Spleen (tissue), 11 donors: ENCODE data around the gene GOLGA3. TPM values are rescaled to one million over a fixed set of nuclear protein-coding genes. Genes with fewer than 3 reads are reported as not detected.
A peak's percentile ranks its signal among the peaks of the same experiment; 100 is the strongest.

ENCODE experiments used
- DNase-seq: peaks from one replicate; pipeline ENCODE4 v3.0.0-alpha.2; 2020
- H3K27ac ChIP-seq, 8 donors: fragments of 200-600 bp; sonication (generic) in 7 of 8; 1 replicate in 4 of 8; 2 replicates in 4 of 8; pipeline versions ENCODE4 v1.5.0 to v1.8.0; 2016 to 2021; ENCODE audit warnings: inconsistent platforms in 4 of 8, mild to moderate bottlenecking in 4 of 8, moderate library complexity in 1 of 8
- H3K27me3 ChIP-seq, 7 donors: fragments of 200-600 bp; sonication (generic) in 6 of 7; replicated peaks in 1 of 7; 1 replicate in 4 of 7; 2 replicates in 3 of 7; pipeline versions ENCODE4 v1.5.0 to v1.8.0; 2016 to 2021; ENCODE audit warnings: inconsistent platforms in 3 of 7, mild to moderate bottlenecking in 1 of 7
- H3K36me3 ChIP-seq, 6 donors: fragments of 200-600 bp; sonication (generic) in 5 of 6; 1 replicate in 4 of 6; 2 replicates in 2 of 6; pipeline versions ENCODE4 v1.5.0 to v1.8.0; 2016 to 2021; ENCODE audit warnings: inconsistent platforms in 2 of 6
- H3K4me1 ChIP-seq, 6 donors: fragments of 200-600 bp; sonication (generic) in 5 of 6; 1 replicate in 3 of 6; 2 replicates in 3 of 6; pipeline versions ENCODE4 v1.5.0 to v1.8.0; 2016 to 2021; ENCODE audit warnings: inconsistent platforms in 3 of 6
- H3K4me3 ChIP-seq, 8 donors: fragments of 200-600 bp; sonication (generic) in 7 of 8; 1 replicate in 4 of 8; 2 replicates in 4 of 8; pipeline versions ENCODE4 v1.5.0 to v1.8.0; 2016 to 2021; ENCODE audit warnings: inconsistent platforms in 4 of 8, mild to moderate bottlenecking in 4 of 8, moderate library complexity in 2 of 8
- H3K9me3 ChIP-seq, 8 donors: fragments of 200-600 bp; sonication (generic) in 7 of 8; 1 replicate in 4 of 8; 2 replicates in 4 of 8; pipeline versions ENCODE4 v1.5.0 to v1.8.0; 2016 to 2021; ENCODE audit warnings: inconsistent platforms in 4 of 8
- CTCF ChIP-seq, 11 experiments: fragments of 200-600 bp in 7 of 11; fragments of 450-650 bp in 4 of 11; sonication (generic) in 4 of 11; IDR thresholded peaks in 8 of 11; conservative IDR thresholded peaks in 3 of 11; 1 replicate in 7 of 11; 2 replicates in 4 of 11; pipeline versions ENCODE4 v1.4.0 to v1.8.0; 2016 to 2021; ENCODE audit warnings: antibody characterized with exemption in 11 of 11, inconsistent platforms in 4 of 11, mild to moderate bottlenecking in 1 of 11
- POLR2A ChIP-seq, 3 donors: fragments of 450-650 bp; IDR thresholded peaks; one replicate each; pipeline ENCODE4 v1.5.1; 2017; ENCODE audit warnings: antibody characterized with exemption in 3 of 3, mild to moderate bottlenecking in 1 of 3
- POLR2AphosphoS5 ChIP-seq, 3 donors: sonication (generic); formaldehyde crosslinking; IDR thresholded peaks; one replicate each; pipeline ENCODE4 v1.5.1; 2017; ENCODE audit warnings: antibody characterized with exemption in 3 of 3
- WGBS, 5 donors: extraction: QIAGEN DNeasy Blood & Tissue Kit in 3 of 5; methylation state at CpG; one replicate each; pipeline versions ENCODE4 v1.1.5 to v1.1.7; 2013 to 2018; 5-methylcytosine and 5-hydroxymethylcytosine counted together
- intact Hi-C: fragments of 100-400 bp; cut with DNase I; formaldehyde crosslinking; loops from one replicate; pipeline ENCODE4 v1.15.0; 2023; ENCODE audit warnings: low total_unique reads
- polyA plus RNA-seq, 3 donors: library from polyadenylated mRNA; stranded (reverse); fragments of 200-250 nt; gene quantifications; one replicate each; pipeline ENCODE4 v1.2.1, GENCODE V29; 2013
- total RNA-seq, 7 donors: library from RNA; depleted of rRNA in 3 of 7; stranded (reverse); fragments of >200 nt in 3 of 7; fragmentation: NEBNext Ultra II Directional in 4 of 7; extraction: Animal tissue kit (Norgen Biotek cat#: 25700) in 4 of 7; gene quantifications; one replicate each; pipeline versions ENCODE4 v1.1.0 to v1.2.1, GENCODE V29; 2016 to 2021
- donor health status: healthy with polysubstance abuse.
- donor health status: DM: no; HTN: no; CAD: no; lungs with moderate emphysema.
- donor health status: DM: no; HTN: no; CAD: no.
- donor health status: Bipolar disorder and iron deficiency.
- donor health status: healthy.
- donor health status: DM: no; HTN: no; CAD: no.
- donor health status: DM: yes; HTN: yes; CAD: no.

The GOLGA3 gene
- total and polyA plus RNA-seq, 10 donors, result 6.8 to 80.9 (median 52.0) TPM

GRCh38 chr12:132807295-132808092 lies 21.2 kb downstream of the GOLGA3 start:
- Histone ChIP-seq H3K27ac (no peak overlapping the region), H3K27me3 (no peaks in the 10 kb centered on the region), H3K4me3 (no peak overlapping the region), H3K4me1 (peaks cover 0 to 6% (median 0%) of the 10 kb centered on the region in 6 donors), H3K9me3 (no peaks in the 10 kb centered on the region), H3K36me3 (peaks cover 0 to 99% (median 73%) of the 10 kb centered on the region in 6 donors)
- TF ChIP-seq CTCF (IDR thresholded peaks at IDR 0.05 in 8 of 11, conservative IDR thresholded peaks at IDR 0.05 in 3 of 11), result no peak
- TF ChIP-seq POLR2A (IDR thresholded peaks at IDR 0.05), result no peak
- peak in 1 of 3 donors; percentile 28 for TF ChIP-seq POLR2AphosphoS5 (IDR thresholded peaks at IDR 0.05)
- WGBS, 5 donors, result 69 to 89% (median 82%) methylated on average over 15 to 25 of the region's 25 CpGs
- no peak for DNase-seq
- intact Hi-C loops, result no loop called here

GRCh38 chr12:132806857-132807256 lies 21.8 kb downstream of the GOLGA3 start:
- Histone ChIP-seq H3K27me3 (no peaks in the 10 kb centered on the region), H3K27ac (no peak overlapping the region), H3K4me3 (no peak overlapping the region), H3K36me3 (peaks cover 0 to 99% (median 74%) of the 10 kb centered on the region in 6 donors), H3K4me1 (peaks cover 0 to 6% (median 0%) of the 10 kb centered on the region in 6 donors), H3K9me3 (no peaks in the 10 kb centered on the region)
- WGBS, 5 donors, result 85 to 90% (median 88%) methylated on average over 18 of the region's 18 CpGs
- intact Hi-C loops, result no loop called here
- TF ChIP-seq POLR2AphosphoS5 (IDR thresholded peaks at IDR 0.05) (no peak), POLR2A (IDR thresholded peaks at IDR 0.05) (no peak), CTCF (IDR thresholded peaks at IDR 0.05 in 8 of 11, conservative IDR thresholded peaks at IDR 0.05 in 3 of 11) (no peak)
- no peak for DNase-seq

GRCh38 chr12:132804426-132804861 lies 24.2 kb downstream of the GOLGA3 start:
- H3K4me1 ChIP-seq, result peaks cover 0 to 6% (median 0%) of the 10 kb centered on the region in 6 donors
- peaks cover 0 to 99% (median 86%) of the 10 kb centered on the region in 6 donors for H3K36me3 ChIP-seq
- no peaks in the 10 kb centered on the region for H3K27me3 ChIP-seq
- no peak overlapping the region for H3K27ac ChIP-seq
- no peak overlapping the region for H3K4me3 ChIP-seq
- TF ChIP-seq POLR2A (IDR thresholded peaks at IDR 0.05) (no peak), CTCF (IDR thresholded peaks at IDR 0.05 in 8 of 11, conservative IDR thresholded peaks at IDR 0.05 in 3 of 11) (no peak), POLR2AphosphoS5 (IDR thresholded peaks at IDR 0.05) (no peak)
- 83 to 88% (median 87%) methylated on average over 13 to 16 of the region's 16 CpGs for WGBS, 5 donors
- intact Hi-C loops, result no loop called here
- H3K9me3 ChIP-seq, result no peaks in the 10 kb centered on the region
- DNase-seq, result no peak

GRCh38 chr12:132803888-132804287 lies 24.8 kb downstream of the GOLGA3 start:
- intact Hi-C loops, result no loop called here
- TF ChIP-seq POLR2A (IDR thresholded peaks at IDR 0.05), result no peak
- no peak for TF ChIP-seq CTCF (IDR thresholded peaks at IDR 0.05 in 8 of 11, conservative IDR thresholded peaks at IDR 0.05 in 3 of 11)
- no peak for TF ChIP-seq POLR2AphosphoS5 (IDR thresholded peaks at IDR 0.05)
- H3K9me3 ChIP-seq, result no peaks in the 10 kb centered on the region
- H3K4me1 ChIP-seq, result peaks cover 0 to 6% (median 0%) of the 10 kb centered on the region in 6 donors
- no peak overlapping the region for H3K4me3 ChIP-seq
- no peaks in the 10 kb centered on the region for H3K27me3 ChIP-seq
- 90 to 97% (median 95%) methylated on average over 15 of the region's 15 CpGs for WGBS, 5 donors
- H3K27ac ChIP-seq, result no peak overlapping the region
- no peak for DNase-seq
- H3K36me3 ChIP-seq, result peaks cover 0 to 99% (median 91%) of the 10 kb centered on the region in 6 donors
